HUES6 (cell line): ENCODE results near the gene HOXB6.
A peak's percentile ranks its signal among the peaks of the same experiment; 100 is the strongest.

Source experiments
- H3K27ac ChIP-seq: 2 replicates; pipeline ENCODE4 v1.7.0; 2013; ENCODE audit warnings: low read depth, mild to moderate bottlenecking, low read length, inconsistent platforms
- H3K27me3 ChIP-seq: 2 replicates; pipeline ENCODE4 v1.6.1; 2013; ENCODE audit warnings: low read length; ENCODE audit not compliant: control insufficient read depth, insufficient read depth
- H3K36me3 ChIP-seq: 2 replicates; pipeline ENCODE4 v1.6.1; 2013; ENCODE audit warnings: low read length; ENCODE audit not compliant: control insufficient read depth, insufficient read depth
- H3K4me1 ChIP-seq: 2 replicates; pipeline ENCODE4 v1.6.1; 2013; ENCODE audit warnings: low read length; ENCODE audit not compliant: control insufficient read depth, insufficient read depth
- H3K4me3 ChIP-seq: 2 replicates; pipeline ENCODE4 v1.5.1; 2013; ENCODE audit warnings: low read depth, low read length
- H3K9ac ChIP-seq: one replicate; pipeline ENCODE4 v1.6.1; 2013; ENCODE audit warnings: mild to moderate bottlenecking, low read length
- H3K9me3 ChIP-seq: 2 replicates; pipeline ENCODE4 v1.6.1; 2013; ENCODE audit warnings: low read depth, low read length; ENCODE audit not compliant: control insufficient read depth, insufficient read depth

Gene HOXB6

DNA sequence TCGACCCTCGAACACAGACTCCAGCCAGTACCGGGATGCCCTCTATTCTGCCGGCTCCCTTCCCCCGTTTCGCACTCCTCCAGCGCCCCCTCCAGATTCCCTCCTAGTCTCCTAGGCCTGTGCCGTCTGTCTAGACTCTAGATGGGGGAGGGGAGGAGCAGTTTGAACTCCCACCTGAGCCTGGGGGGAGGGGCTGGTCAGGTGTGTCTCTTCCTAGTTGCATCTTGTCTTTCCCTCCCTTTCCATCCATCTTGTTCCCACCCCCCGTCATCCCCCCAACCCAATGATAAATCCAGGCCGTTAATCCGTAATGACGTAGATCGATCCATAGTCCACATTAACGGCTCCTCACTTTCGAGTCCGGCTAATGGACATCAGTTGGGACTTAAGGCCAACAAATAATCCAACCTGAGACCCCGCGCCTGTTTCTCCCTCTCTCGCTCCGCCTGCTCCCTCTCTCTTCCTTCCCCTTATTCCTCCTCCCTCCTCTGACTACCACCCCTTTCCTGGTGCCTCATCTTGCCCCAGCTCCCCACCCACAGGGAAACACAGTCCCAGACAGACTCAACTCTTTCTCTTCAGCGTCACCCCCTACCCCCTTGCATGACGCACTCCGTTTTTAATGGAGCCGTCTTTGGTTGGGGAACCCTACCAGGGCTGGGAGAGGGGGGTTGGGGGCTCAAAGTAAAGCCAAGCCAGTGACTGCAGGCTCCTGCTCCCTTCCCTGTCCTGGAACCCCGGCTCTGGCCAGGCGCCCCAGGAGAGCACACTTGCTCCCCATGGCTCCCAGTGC is 7.9 kb downstream of the HOXB6 start:
- peak overlapping the region; percentile 87 for H3K9ac ChIP-seq
- H3K4me3 ChIP-seq = peak overlapping the region; percentile 57
- H3K27me3 ChIP-seq = peaks cover 100% of the 10 kb centered on the region
- H3K36me3 ChIP-seq = no peaks in the 10 kb centered on the region; the same call in 1 of the 2 replicates
- peak overlapping the region; percentile 25; the same call in 1 of the 2 replicates for H3K27ac ChIP-seq
- H3K4me1 ChIP-seq = peaks cover 49% of the 10 kb centered on the region
- no peaks in the 10 kb centered on the region for H3K9me3 ChIP-seq

DNA sequence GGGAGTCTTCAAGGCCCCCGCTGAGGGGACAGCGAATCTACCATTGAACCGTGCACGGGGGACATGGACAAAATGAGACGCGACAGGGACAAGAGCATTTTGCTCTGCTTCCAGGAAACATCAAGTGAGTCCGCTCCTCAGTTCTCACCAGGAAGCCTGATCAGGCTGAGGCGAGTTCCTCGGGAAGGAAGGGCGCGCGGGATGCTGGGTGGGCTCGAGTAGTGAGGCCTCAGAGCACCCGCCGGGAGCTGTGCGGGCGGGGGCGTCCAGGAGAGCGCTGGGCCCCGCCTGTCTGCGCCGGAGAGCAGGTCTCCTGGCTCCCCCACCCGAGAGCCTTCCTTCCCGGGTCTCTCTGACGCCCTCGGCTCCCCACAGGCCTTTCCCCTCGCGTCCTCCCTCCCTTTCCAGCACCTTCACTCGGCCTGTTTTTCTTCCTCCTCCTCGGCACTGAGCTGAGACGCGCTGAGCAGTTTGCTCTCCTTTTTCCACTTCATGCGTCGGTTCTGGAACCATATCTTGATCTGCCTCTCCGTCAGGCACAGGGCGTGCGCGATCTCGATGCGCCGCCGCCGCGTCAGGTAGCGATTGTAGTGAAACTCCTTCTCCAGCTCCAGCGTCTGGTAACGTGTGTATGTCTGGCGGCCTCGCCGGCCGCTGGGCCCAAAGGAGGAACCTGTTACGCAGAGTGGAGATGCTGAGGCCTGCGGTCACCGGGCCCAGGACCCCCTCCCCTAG is 8.6 kb downstream of the HOXB6 start:
- Histone ChIP-seq H3K9ac (peak overlapping the region; percentile 87), H3K27me3 (peaks cover 100% of the 10 kb centered on the region), H3K36me3 (no peaks in the 10 kb centered on the region; the same call in 1 of the 2 replicates), H3K27ac (no peak overlapping the region; the same call in 1 of the 2 replicates), H3K4me3 (peak overlapping the region; percentile 57), H3K9me3 (no peaks in the 10 kb centered on the region), H3K4me1 (peaks cover 44% of the 10 kb centered on the region)

GRCh38 chr17:48595278-48595999 is 9.3 kb downstream of the HOXB6 start:
- H3K9ac ChIP-seq = peak overlapping the region; percentile 87
- no peaks in the 10 kb centered on the region; the same call in 1 of the 2 replicates for H3K36me3 ChIP-seq
- H3K4me3 ChIP-seq = peak overlapping the region; percentile 57; the same call in 1 of the 2 replicates
- peaks cover 100% of the 10 kb centered on the region for H3K27me3 ChIP-seq
- H3K4me1 ChIP-seq = peaks cover 41% of the 10 kb centered on the region
- H3K9me3 ChIP-seq = no peaks in the 10 kb centered on the region
- no peak overlapping the region; the same call in 1 of the 2 replicates for H3K27ac ChIP-seq

- H3K36me3 ChIP-seq = no peaks in the 10 kb centered on the region; the same call in 1 of the 2 replicates
- H3K27me3 ChIP-seq = peaks cover 100% of the 10 kb centered on the region
- H3K4me3 ChIP-seq = peak overlapping the region; percentile 57
- H3K4me1 ChIP-seq = peaks cover 41% of the 10 kb centered on the region
- H3K27ac ChIP-seq = no peak overlapping the region; the same call in 1 of the 2 replicates
- H3K9me3 ChIP-seq = no peaks in the 10 kb centered on the region
- H3K9ac ChIP-seq = peak overlapping the region; percentile 87
Measured at GRCh38 chr17:48594538-48595277, 10.1 kb downstream of the HOXB6 start.

DNA sequence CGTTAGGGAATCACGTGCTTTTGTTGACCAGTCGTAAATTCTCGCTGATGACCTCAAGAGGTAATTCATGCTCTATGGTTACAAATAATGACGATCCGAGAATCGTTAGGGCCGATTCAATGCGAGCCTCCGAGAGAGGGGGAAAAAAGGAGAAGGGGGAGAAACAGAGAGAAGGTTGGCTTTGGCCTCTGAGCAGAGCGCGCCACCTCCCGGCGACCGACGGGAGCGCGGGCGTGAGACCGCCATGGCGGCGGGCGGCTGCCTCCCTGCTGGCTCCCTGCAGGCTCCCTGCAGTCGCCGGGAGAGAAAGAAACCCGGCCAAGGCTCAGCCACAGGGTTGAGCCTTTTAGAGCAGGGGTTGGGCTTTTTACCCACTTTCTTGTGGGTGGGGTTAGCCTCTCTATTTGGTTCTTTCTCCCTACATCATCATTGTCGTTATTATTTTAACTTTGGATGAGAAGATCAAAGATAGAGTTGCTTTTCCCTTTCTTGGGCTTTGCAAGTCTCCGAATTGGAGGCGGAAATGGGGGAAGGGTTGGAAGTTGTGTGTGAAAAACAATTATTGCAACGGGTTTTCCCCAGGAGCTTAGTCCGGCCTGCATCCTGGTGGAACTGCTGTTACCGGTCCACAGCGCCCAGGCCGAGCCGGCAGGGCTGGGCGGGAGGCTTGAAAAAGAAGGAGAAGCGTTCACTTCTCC is 10.8 kb downstream of the HOXB6 start:
- Histone ChIP-seq H3K27ac (no peak overlapping the region; the same call in 1 of the 2 replicates), H3K27me3 (peaks cover 100% of the 10 kb centered on the region), H3K9me3 (no peaks in the 10 kb centered on the region), H3K9ac (peak overlapping the region; percentile 87), H3K4me1 (peaks cover 45% of the 10 kb centered on the region), H3K4me3 (peak overlapping the region; percentile 57), H3K36me3 (no peaks in the 10 kb centered on the region; the same call in 1 of the 2 replicates)

- peak within 1 kb of the TSS; percentile 87 for H3K9ac ChIP-seq
- H3K27ac ChIP-seq = no peak within 1 kb of the TSS; the same call in 1 of the 2 replicates
- H3K4me3 ChIP-seq = peak within 1 kb of the TSS; percentile 57
- peaks cover 42% of the 10 kb centered on the region for H3K4me1 ChIP-seq
- no peaks in the 10 kb centered on the region; the same call in 1 of the 2 replicates for H3K36me3 ChIP-seq
- H3K27me3 ChIP-seq = peaks cover 100% of the 10 kb centered on the region
- H3K9me3 ChIP-seq = no peaks in the 10 kb centered on the region
Measured at GRCh38 chr17:48593126-48593829, 11.5 kb downstream of the HOXB6 start, which contains the start of gene HOXB5. Gene HOXB5 (minus strand): TSS chr17:48593779. CDS start chr17:48593682, 97 bp downstream.

DNA sequence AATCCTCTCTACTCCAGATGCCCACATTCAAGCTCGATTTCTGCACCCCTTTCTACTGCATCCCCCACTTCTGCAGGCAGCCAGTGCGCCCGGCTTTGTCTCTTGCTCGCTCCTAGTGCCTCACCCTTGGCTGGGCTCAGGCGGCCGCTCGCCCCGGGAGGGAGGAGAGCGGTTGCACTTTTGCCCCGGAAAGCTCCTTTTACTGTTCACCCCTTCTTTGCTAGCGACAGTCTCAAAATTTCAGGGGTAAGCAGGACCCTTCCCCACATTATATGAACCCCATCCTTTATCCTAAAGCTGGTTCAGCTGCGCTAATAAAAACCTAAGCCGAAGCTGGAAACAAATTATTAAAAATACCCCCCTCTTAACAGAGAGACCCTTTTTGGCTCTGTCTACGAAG is 12.2 kb downstream of the HOXB6 start:
- Histone ChIP-seq H3K9ac (peak overlapping the region; percentile 87), H3K4me3 (peak overlapping the region; percentile 57; the same call in 1 of the 2 replicates), H3K27me3 (peaks cover 100% of the 10 kb centered on the region)

GRCh38 chr17:48592057-48592514 is 12.7 kb downstream of the HOXB6 start:
- peak overlapping the region; percentile 57; the same call in 1 of the 2 replicates for H3K4me3 ChIP-seq
- no peak overlapping the region for H3K27ac ChIP-seq
- H3K9me3 ChIP-seq = no peaks in the 10 kb centered on the region
- no peaks in the 10 kb centered on the region; the same call in 1 of the 2 replicates for H3K36me3 ChIP-seq
- H3K9ac ChIP-seq = peak overlapping the region; percentile 87
- H3K27me3 ChIP-seq = peaks cover 100% of the 10 kb centered on the region
- peaks cover 32% of the 10 kb centered on the region; the same call in 1 of the 2 replicates for H3K4me1 ChIP-seq

More for the DNA sequence above, 12.2 kb downstream of the HOXB6 start:
- no peaks in the 10 kb centered on the region; the same call in 1 of the 2 replicates for H3K36me3 ChIP-seq
- no peaks in the 10 kb centered on the region for H3K9me3 ChIP-seq
- peaks cover 36% of the 10 kb centered on the region for H3K4me1 ChIP-seq
- H3K27ac ChIP-seq = no peak overlapping the region; the same call in 1 of the 2 replicates
